Activated T-cell treated with anti-CD3 and anti-CD28 coated beads for 24 hours (primary cell): ENCODE measurements around the gene THUMPD2.
"Not testable (repeated sequence)": the region's sequence is repeated elsewhere in the genome, so short reads cannot be mapped to it uniquely, and the experiment has no call there.

Experiments
- DNase-seq: peaks from one replicate; pipeline ENCODE4 v3.0.0-alpha.2; 2020; ENCODE audit warnings: low read depth

THUMPD2 gene

DNA sequence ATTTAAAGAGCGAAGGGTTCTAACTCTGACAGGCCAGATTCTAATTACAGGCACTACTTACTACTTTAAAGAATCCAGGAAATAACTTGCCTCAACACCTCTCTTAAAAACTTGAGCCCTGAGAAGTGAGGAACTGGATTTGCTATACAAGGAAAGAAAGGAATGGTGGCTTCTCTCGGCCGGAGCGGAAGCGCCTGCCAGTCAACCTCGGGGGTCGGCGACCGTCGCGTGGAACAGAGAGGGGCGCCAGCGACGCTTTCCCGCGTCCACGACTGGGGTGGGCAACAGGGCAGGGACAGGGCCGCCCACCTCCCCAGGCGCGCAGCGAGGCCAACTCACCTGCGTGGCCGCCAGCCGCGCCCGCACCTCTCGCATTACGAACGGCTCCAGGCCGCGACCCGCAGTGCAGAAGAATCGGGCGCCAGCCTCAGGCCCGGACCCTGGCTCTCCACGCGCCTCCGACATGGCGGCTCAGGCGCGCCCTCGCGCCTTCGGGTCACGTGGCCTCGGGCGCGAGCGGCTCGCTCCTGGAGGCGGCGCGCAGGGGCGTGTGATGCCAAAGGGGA, at the start of gene THUMPD2:
THUMPD2 (minus strand) TSS at position 484 of the 566 bp plus-strand sequence; CDS start at position 465, 19 bp downstream.
- peak; percentile 42 for DNase-seq

- DNase-seq: no peak
Observed at GRCh38 chr2:39821871-39822270, 42.8 kb upstream of the THUMPD2 start.

DNA sequence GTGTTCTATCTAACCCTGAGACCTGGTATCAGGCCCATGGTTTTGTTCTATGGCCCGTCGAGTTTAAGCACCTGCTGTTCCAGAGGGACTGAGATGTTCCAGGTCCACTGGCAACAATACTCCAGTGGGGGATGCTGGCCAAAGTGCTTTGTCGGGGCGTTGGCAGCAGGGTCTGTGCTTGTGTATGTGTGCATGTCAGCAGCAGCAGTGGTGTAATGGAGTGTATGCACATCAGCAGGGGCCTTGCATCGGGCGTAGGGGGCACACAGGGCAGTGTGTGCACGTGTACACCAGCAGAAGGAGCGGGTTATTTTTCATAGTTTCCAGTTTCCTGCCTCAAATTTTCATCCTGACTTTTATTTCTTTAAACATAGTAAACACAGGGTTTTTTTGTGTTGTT, 37.8 kb upstream of the THUMPD2 start:
- DNase-seq: no peak

GRCh38 chr2:39816428-39816827, 37.4 kb upstream of the THUMPD2 start:
- no peak for DNase-seq

- no peak for DNase-seq
Observed at GRCh38 chr2:39805936-39806608, 27.0 kb upstream of the THUMPD2 start.

GRCh38 chr2:39803839-39804238, 24.8 kb upstream of the THUMPD2 start:
- no peak for DNase-seq

DNA sequence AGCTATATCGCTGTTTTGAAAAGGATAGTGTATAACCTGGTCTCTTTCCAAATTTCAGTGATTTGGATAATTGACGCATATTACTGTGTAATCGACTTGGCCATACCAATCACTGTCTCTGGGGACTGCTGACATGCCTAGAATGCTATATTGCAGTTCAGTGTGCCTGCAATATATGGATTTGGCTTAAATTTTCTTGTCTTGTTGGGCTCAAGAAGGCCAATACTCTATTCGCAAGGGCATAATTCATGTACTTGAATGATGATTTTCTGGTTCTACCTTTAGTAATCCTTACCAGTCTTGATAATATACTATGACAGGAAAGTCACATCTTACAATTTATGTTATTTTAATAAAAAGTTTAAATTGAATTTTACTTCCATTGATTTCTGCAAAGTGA, 21.7 kb upstream of the THUMPD2 start:
- DNase-seq: no peak

DNA sequence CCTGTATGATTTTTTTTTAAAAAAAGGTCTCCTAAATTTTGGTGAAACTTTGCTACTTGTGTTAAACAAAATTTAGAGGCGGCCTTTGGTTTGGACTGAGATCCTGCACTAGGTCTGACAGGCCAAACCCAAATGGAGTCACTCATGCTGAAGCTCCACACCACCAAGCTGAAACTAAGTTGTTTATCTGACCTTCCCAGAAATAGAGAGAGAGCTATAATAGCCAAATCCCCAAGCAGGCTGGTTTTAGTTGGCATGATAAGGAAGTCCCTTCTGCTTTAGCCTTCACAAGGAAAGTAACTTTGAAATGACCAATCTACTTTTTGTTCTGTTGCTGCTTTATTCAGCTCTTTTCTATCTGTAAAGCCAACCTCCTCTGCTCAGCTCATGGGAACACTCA, 17.1 kb upstream of the THUMPD2 start:
- DNase-seq: no peak

DNA sequence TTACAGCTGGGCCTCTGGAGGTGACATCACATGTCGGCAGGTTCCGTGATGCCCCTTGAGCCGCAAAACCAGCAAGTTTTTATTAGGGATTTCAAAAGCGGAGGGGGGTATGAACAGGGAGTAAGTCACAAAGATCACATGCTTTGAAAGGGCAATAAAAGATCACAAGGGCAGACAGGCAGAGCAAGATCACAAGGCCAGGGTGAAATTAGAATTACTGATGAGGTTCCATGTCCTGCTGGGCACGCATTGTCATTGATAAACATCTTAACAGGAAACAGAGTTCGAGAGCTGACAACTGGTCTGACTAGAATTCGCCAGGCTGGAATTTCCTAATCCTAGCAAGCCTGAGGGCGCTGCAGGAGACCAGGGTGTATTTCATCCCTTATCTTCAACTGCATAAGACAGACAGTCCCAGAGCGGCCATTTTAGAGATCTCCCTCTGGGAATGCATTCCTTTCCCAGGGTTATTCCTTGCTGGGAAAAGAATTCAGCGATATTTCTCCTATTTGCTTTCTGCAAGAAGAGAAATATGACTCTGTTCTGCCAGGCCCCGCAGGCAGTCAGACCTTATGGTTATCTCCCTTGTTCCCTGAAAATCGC, 11.3 kb upstream of the THUMPD2 start:
- not testable (repeated sequence) for DNase-seq

DNA sequence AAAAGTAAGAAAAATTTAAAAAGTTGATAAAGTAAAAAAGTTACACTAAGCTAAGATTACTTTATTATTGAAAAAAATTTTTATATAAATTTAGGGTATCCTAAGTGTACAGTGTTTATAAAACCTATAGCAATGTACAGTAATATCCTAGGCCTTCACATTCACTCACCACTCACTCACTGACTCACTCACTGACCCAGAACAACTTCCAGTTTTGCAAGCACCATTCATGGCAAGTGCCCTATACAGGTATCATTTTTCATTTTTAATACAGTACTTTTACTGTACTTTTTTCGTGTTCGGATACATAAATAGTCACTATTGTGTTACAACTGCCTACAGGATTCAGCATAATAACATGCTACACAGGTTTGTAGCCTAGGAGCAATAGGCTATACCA, 8.9 kb upstream of the THUMPD2 start:
- no peak for DNase-seq

DNA sequence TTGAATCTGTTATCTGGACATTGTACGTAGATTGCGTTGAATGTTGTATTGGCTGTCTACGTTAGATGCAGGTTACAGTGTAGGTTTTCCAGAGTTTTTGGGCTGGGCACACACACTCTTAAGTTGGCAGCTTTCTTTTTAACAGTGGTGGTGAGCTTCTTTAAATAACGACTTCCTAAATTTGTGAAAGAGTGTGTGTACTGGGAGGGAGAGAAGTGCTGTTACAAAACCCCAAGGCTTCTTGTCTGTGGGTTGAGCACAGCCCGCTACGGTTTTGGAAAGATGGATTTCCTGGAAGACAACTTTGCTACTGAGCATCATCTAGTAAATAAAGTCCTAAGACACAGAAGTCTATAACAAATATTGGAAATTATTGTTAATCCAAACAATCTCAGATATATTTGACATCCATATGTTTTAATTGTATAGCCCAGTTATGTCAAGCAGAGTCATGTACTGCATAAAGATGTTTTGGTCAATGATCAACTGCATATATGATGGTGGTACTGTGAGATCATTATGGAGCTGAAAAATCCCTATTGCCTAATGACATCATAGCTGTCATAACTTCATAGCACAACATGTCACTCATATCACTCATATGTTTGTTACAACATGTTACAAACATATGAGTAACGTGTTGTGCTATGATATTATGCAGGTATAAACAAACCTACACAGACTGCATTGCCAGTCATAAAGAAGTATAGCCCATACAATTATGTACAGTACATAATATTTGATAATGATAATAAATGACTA, 7.9 kb upstream of the THUMPD2 start:
- DNase-seq: no peak

GRCh38 chr2:39782591-39782990, 3.5 kb upstream of the THUMPD2 start:
- no peak for DNase-seq

DNA sequence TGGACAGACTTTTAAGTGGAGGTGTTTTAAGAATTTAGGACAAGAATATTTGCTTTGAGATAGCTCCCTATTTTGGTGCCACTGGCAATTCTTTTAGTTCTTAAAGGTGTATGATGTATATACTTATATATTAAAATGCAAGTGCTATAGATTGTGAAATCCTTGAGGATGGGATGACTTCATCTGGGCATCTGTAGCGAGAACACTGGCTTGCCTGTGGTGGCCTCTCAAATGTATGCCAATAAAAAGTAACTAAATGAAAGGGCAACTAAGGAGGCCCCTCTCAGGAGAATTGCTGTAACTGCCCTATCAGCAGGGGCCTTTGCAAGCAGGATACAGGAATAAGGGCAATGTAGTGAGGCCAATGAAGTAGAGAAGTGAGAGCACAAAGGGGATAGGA, 2.6 kb upstream of the THUMPD2 start:
- DNase-seq: no peak

DNA sequence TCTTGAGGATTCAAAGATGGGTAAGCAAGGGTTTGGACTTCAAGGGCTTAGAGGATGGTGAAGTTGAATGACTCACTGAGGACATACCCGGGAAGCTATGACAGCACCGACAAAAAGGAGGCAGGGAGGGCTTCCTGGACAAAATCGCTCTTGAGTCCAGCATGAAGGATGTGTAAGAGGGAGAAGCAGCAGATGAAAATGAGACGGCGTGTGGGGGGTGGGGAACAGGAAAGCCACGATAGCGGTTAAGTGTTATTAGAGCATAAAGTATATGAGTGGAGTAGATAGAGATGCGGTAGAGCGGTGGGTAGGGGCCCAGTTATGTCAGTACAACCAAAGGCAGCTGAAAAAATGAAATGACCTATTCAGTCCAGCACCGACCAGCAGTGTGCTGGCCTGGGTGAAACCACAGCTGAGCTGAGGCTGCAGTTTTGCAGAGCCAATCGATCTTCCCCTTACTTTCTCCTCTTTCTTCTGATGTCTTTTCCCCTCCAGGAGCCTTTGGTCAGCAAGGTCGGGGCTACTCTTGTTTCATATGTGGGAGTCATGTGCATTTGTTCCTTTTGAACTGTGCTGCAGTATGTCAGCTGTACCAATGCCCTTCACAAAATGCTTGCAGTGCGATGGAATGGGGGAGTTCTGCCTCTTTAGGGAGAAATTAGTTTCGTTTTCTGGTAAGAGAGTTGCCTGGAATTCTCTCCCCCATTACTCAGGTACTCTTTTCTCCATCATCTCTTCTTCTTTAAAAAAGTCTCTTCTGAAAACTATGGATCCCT, 2.0 kb upstream of the THUMPD2 start:
- DNase-seq: no peak

GRCh38 chr2:39779927-39780326, 869 bp upstream of the THUMPD2 start:
- no peak for DNase-seq

DNA sequence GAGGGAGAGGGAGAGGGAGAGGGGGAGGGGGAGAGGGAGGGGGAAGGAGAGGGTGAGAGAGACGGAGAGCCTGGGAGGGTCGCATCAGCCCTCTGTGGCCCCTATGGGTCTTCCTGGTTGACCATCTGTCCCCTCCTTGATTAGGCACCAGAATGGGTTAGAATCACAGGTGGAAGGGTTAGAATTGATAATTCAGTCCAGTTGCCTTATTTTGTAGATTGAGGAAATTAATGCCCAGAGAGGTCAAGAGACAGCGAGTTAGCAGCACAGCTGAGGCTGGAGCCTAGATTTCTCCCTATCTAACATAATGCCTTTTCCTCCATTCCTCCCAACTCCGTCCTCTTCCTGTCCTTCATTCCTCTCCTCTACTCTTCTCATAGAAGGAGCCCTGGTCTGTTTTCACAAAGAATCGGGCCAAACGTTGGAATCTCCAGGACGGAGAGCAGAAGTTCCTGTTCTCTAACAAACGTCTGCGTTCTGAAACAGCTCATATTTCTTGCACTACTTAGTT, 338 bp upstream of the THUMPD2 start:
- DNase-seq: no peak

GRCh38 chr2:39778233-39778632, 825 bp downstream of the THUMPD2 start:
- DNase-seq: no peak

GRCh38 chr2:39772812-39773152, 6.3 kb downstream of the THUMPD2 start:
- DNase-seq: no peak

DNA sequence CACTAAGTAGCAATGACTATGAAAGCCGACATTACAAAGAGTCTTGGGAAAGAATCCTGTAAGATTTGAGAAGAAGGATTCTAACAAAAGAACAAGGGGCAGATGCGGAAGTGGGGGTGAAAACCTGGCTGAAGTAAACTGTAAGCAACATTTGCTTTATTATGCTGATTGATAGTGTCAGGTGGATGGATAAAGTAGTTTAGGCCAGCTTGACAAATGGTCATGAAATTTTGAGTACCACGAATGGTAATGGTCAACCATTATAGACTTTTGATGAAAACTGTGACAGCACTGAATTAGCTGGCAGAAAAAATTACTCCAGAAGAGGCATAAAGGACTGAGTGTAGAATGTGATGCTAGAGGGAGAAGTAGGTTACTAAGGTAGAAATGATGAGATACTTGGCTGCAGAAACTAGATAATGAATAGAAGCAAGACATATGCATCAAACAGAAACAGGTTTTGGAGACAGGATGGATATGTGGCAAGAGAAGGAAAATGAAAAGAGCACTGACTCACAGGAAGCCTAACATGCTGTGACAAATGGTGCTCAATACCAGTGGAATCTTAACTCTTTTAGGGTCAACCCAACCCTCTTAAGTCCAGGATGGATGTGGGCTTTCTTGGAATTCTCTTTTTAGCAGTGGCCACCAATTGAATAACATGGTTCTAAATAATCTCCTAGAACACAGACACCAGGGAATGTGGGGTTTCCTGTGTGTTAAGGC, 6.8 kb downstream of the THUMPD2 start:
- DNase-seq: no peak

GRCh38 chr2:39762448-39762847, 16.6 kb downstream of the THUMPD2 start:
- no peak for DNase-seq

- DNase-seq: no peak
Observed at GRCh38 chr2:39757156-39757555, 21.9 kb downstream of the THUMPD2 start.
